ENCODE measurements around the gene NR1H2.
"Not testable (repeated sequence)": the region's sequence is repeated elsewhere in the genome, so short reads cannot be mapped to it uniquely, and the experiment has no call there.

NR1H2 gene

GRCh38 chr19:50340331-50340730 lies 35.9 kb upstream of the NR1H2 start:
- DNase-seq = peak in 1 of 10 donors; percentile 3
- intact Hi-C loops (cut with DNase I) = no loop called here

DNA sequence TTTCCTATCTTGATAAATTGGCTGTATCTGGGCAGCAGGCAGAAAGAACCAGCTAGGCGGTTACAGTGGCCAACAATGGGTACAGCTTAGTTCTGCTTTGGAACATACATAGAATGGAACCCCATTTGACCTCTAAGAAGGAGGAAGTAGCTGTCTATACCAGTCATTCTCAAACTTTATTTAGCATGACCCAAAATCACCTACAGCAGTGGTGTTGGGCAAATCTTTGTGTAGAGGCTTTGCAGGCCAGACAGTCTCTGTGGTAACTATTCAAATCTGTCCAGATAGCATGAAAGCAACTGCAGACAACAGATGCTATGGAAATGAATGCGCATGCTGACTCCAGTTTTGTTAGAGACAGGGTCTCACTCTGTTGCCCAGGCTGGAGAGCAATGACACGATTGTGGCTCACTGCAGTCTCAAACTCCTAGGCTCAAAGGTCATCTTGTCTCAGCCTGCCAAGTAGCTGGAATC lies 35.1 kb upstream of the NR1H2 start:
- DNase-seq = peak in 1 of 10 donors; percentile 0
- intact Hi-C loops (cut with DNase I) = no loop called here

DNA sequence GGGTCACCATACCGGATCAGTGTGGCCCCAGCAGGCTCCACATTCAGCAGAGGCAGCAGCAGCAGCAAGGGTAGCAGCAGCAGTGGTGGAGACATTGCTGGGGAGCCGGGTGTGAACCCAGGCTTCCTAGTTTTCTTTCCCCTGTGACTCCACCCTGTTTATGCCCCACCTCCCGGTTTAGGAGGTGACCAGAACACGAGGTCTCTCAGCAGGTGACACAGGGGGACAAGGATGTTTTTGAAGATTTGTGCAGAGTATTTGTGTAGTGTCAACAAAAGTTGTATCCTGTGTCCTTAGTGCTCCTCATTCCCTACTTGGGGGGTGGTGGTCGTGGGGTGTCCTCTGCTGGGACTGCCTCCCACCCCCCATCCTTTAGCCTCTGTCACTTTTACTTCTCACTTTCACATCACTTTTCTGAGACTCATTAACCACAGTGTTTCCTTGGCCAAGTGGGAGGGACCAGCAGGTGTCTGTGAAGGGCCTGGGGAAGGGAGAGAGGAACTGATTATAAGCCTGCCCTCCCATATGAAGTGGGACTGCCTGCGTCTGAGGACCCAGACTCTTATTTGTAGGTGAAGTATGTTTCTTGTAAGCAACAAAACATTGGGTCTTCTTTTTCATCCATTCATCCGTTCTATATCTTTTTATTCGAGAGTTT lies 31.5 kb upstream of the NR1H2 start:
- intact Hi-C loops (cut with DNase I) = no loop called here
- peak in 2 of 10 donors; percentile 29 to 46 for DNase-seq

DNA sequence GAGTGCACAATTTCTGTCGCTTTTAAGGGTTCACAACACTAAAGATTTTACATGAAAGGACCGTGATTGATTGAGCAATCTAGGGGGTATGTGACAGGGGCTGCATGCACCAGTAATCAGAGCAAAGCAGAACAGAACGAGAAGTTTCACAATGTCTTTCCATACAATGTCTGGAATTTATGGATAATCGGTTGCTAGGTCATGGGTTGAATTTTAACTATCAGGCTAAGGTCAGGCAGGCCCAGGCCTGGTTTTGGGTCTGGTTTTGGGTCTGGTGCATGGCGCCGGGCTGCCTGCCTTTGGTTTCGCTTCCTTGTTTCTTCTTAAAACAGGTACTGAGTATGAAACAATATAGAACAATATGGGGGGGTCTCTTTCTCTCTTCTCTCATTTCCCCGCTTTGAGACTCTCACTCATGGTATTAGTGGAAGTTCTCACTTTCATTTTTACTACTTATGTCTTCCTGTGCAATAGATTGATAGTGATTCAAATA lies 29.1 kb upstream of the NR1H2 start:
- intact Hi-C loops (cut with DNase I) = not testable (repeated sequence)
- peak in 2 of 10 donors; percentile 56 to 69 for DNase-seq

GRCh38 chr19:50349277-50350057 lies 26.8 kb upstream of the NR1H2 start:
- peak in 2 of 10 donors; percentile 36 to 48 for DNase-seq
- intact Hi-C loops (cut with DNase I) = no loop called here

- intact Hi-C loops (cut with DNase I) = no loop called here
- DNase-seq = peak in 1 of 10 donors; percentile 5
These were observed 24.0 kb upstream of the NR1H2 start for GRCh38 chr19:50352242-50352641.

GRCh38 chr19:50353487-50353880 lies 22.8 kb upstream of the NR1H2 start:
- DNase-seq = peak in 2 of 10 donors; percentile 47 to 57

GRCh38 chr19:50356691-50357177 lies 19.5 kb upstream of the NR1H2 start:
- intact Hi-C loops (cut with DNase I) = no loop called here
- DNase-seq = peak in 2 of 10 donors; percentile 47 to 59

More at GRCh38 chr19:50353487-50353880, 22.8 kb upstream of the NR1H2 start:
- intact Hi-C loops (cut with DNase I) = not testable (repeated sequence)

- intact Hi-C loops (cut with DNase I) = no loop called here
These were observed 18.8 kb upstream of the NR1H2 start for GRCh38 chr19:50357178-50358100.

DNA sequence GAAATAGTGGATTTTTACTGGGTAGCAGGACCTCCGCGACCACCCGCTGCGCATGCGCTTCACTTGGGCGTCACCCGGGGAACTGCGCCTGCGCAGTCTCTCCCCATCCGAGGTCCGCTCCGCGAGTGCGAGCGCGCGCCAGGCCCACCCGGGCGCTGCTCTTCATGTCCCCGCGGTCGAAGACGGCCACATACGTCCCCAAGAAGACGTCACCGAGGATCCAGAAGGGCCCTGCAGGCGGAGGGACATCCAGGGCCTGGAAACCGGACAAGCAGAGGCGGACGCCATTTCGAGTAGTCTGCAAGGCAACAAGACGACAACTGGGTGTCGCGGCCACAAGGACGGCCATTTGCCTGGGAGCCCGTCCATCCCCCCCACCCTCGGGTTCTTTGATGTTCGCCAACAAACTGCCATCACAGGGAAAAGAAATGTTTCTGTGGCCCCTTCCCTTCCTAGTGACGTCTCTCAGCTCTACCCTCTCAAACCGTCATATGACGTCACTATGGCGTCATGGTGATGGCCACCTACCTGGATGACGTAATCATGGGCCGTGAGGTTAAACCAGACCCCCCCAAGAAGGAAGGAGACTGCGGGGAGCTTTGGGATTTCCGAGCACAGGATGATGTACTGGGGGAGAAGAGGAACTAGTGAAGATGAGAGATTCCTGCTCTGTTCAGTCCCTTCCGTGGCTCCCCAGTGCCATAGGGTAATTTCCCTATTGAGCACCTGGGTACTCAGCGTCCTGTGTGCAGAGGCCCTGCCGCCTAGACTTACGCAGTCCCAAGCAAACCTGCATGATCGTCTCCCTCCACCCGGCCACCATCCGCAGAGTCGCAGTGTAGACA lies 17.6 kb upstream of the NR1H2 start:
- peak in 9 of 10 donors; percentile 38 to 94 (median 60) for DNase-seq
- intact Hi-C loops (cut with DNase I) = no loop called here

More at GRCh38 chr19:50357178-50358100, 18.8 kb upstream of the NR1H2 start:
- DNase-seq = peak; percentile 68 to 97 (median 86)

DNA sequence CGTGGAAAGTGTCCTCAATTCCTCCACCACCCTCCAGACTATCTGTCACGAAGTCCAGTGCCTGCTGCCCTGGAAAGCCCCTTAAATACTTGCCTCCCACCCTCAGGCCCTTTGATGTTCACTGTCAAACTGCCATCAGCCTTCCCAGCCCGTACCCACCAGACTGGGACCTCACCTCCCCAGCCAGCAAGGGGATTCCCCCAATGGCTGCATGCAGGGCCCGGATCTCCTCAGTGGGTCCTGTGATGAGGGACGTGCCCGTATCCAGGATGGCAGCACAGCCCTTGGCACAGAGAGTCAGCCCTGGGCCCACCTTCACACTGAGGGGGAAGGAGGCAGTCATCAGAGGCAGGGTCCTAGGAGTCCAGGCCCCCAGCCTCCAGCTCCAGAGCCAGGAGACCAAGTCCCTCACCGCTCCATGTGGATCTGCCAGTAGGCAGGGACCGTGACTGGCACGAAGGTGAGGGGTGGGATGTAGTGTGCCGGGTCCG lies 16.9 kb upstream of the NR1H2 start:
- DNase-seq = peak in 2 of 10 donors; percentile 63 to 69
- intact Hi-C loops (cut with DNase I) = no loop called here

GRCh38 chr19:50361290-50362029 lies 14.8 kb upstream of the NR1H2 start:
- DNase-seq = peak in 2 of 10 donors; percentile 4 to 27
- intact Hi-C loops (cut with DNase I) = no loop called here

DNA sequence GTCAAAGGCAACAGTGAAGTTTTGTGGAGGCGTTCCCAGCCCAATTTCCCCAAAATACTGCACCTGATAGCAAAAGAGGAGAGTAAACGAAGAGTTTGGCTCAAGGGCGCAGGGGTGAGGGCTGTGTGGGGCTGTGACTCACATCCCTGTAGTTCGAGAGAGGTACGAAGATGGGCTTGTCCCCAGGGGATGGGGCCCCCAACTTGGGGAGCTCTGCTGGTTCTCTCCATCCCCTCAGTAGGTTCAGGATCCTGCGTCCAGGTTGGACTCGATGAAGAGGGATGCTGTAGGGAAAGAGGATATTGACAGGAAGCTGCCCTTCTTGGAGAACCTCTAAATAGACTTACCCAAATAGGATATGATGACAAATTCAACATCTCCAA lies 14.2 kb upstream of the NR1H2 start:
- intact Hi-C loops (cut with DNase I) = no loop called here
- DNase-seq = peak in 1 of 10 donors; percentile 16

DNA sequence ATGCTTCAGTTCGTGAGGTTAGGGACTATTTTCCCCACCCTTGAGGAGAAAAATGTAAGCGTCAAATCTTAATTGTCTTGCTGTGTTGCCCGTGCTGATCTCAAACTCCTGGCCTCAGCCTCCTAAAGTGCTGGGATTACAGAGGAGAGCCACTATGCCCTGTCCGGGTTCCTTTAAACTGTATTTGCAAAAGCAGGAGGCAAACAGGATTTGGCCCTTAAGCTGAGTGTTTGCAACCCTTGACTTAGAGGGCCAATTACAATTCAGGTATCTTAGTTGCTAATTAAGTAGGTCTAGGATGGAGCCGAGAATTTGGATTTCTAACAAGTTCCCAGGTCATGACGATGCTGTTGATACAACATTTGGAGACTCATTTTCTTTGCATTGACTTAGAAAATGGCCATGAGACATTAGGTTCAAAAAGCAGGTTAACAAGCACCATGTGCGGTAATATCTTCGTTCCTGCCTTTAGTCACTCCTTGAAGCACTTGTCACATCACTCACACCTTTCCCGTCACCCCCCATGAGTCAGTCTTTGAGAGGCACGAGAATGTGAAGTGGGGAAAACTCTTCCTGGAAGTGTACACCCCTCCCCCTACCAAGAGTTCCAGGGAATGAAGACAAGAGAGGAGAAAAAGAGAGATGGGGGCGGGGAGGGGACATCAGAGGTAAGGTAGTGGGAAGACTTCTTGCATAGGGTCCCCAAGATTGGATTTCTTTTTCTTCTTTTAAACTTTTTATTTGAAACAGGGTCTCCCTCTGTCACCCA lies 13.4 kb upstream of the NR1H2 start:
- no peak for DNase-seq
- intact Hi-C loops (cut with DNase I) = no loop called here

GRCh38 chr19:50365434-50366306 lies 10.6 kb upstream of the NR1H2 start, which contains the start of gene NAPSA:
Gene NAPSA, minus strand, starts transcription at chr19:50365639. Its CDS starts 18 bp downstream, at chr19:50365621.
- intact Hi-C loops (cut with DNase I) = no loop called here
- peak in 1 of 10 donors; percentile 30 for DNase-seq

All from posterior cingulate gyrus (tissue), 11 donors.